NCI-H510A (cell line): ENCODE data around the gene PCA3.
"Not testable (repeated sequence)": the region's sequence is repeated elsewhere in the genome, so short reads cannot be mapped to it uniquely, and the experiment has no call there.

Experiments used
- DNase-seq: peaks from one replicate; lab custom pipeline; 2025; lab: John Stamatoyannopoulos, UW

PCA3 gene

DNA sequence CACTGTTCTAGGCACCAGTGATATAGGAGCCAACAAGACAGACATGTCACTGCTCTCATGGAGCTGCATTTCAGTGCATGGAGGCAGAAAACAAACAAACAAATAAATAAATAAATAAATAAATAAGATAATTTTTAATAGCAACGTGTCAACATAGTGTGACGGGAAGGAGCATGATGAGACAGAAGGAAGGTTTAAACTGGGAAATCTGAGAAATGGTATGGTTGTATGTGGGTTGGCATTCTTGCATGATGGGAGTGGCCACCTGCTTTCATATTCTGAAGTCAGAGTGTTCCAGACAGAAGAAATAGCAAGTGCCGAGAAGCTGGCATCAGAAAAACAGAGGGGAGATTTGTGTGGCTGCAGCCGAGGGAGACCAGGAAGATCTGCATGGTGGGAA is at the start of gene PCA3:
TSS of gene PCA3 (plus strand) at position 301 of the 400 bp plus-strand sequence.
- DNase-seq, result no peak

DNA sequence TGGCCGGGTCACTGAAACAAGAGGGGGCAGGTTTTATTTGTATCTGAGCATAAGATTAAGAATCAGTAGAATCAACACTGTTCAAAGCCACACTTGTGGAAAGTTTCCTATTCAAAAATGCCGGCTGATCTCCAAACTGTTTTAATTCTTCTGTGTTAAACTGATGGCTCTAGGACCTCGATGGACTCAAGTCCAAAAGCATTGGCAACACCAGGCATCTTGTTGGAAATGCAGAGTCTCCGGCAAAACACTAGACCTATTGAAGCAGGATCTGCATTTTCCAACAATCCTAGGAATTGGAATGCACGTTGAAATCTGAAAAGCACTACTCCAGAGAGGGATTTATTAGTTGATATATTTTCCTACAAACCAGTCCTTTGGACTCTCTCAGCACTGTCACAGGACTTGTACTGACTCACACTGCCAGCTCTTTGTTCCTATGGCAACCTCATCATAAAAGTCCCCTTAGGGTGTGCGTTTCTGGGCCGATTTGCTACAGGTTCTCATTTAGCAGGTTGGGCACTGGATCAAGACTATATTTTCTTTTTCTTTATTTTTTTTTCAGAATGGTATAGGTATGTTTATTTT is 48.1 kb upstream of the PCA3 start:
- DNase-seq, result no peak

DNA sequence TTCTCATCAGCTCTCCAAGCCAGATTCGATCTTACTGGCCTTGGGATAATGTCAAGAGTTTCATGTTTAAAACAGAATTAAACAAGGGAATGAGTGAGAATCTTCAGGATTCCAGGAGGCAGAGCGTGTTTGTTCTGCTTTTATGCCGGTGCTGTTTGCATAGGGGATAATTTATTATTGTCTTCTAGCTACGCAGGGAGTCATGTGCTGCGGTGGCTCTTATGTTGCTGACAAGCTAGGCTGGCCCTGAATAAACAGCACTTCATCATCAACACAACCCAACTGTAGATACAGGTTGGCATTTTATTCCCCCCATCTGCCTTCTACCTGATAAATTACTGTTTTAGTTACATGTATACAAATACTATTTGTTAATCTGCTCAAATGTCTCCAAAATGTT is 47.1 kb upstream of the PCA3 start:
- DNase-seq, result peak; percentile 43

DNA sequence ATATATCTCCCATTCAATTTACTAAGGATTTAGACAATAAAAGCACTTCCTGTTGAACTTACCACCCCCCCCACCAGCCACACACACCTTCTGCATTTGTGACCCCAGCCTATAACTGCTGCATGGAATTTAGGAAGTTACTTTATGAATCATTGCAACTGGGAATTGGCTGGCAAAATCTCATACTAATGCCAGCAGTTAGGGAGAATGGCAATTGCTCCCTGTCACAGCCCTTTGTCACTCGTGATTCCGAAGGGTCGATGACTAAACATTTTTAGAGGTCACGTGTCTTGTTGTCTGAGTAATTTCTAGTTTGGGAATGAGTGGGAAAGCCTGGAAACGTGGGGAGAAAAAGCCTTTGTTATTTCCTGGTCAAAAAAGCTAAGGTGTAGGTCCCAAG is 46.6 kb upstream of the PCA3 start:
- DNase-seq, result no peak

DNA sequence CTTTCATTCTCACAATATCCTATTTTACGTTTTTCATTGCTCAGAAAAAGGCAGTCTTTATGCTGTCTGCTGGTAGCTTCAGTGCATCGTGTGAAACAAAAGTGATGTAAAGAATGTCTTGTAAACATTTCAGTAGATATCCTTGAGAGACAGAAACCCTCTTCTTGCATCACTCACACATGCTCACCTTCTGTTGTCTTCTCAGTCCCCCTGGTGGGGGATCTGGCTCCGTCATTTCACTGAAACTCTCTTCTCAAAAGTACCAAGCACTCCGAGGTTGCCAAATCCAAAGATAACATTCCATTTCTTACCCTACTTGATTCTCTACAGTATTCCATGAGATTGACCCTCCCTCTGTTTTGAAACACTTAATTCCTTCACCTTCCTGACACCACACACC is 46.1 kb upstream of the PCA3 start:
- DNase-seq, result no peak

DNA sequence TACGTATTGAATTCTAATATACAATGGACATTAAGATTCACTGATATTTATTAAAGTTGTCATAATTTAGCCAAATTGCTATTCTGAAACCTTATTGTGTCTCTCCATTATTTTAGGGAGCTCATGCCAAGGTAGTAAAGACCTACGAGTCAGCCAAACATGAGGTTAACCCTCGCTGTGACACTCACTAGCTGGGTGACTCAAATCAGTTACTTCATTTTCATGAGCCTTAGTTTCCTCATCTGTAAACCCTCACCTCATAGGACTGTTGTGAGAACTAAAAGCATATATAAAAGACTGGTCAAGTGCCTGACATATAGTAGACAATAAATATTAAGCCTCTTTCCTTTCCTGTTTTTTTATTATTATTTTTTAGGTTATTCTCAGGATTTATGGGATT is 44.0 kb upstream of the PCA3 start:
- DNase-seq, result no peak

DNA sequence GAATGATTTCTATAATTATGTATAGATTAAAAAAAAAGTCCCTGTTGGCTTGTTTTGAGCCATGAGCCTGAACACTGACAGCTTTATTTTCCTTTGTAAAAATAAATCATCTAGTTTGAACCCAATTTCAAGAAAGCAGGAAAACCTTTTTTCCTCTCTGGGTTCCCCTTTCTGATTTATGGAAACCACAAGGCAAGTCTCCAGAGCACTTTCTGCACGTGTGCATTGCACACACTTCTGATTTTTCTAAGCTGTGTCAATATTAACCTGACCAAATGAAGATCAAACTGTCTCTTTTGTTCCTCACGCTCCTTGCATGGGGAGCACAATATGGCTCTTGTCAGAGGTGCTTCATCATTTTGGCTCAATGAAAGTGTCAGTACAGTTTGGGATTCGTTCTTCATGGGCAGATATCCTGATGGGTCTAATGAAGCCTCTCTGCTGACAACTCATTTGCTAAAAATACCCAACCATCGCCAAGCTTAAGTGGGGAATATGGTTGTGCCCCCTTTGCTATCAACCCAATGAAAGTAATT is 39.2 kb upstream of the PCA3 start:
- DNase-seq, result peak; percentile 41

DNA sequence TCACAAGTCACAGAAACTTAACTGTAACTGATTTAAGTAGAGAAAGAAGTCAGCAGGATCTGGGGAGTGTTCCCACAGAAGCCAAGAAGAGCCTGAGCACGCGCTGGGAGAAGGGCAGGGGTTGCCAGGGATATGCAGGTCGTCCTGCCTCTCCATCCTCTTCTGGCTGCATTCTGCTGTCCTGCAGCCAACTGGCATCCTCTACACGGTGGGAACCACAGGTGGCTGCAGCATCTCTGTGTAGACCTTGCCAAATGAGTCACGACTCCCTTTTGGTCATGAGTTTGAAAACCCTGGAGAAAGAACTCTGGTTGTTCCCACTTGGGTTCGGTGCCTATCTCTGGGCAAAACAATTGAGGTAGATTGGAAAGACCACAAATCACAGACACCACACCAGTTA is 38.4 kb upstream of the PCA3 start:
- no peak for DNase-seq

DNA sequence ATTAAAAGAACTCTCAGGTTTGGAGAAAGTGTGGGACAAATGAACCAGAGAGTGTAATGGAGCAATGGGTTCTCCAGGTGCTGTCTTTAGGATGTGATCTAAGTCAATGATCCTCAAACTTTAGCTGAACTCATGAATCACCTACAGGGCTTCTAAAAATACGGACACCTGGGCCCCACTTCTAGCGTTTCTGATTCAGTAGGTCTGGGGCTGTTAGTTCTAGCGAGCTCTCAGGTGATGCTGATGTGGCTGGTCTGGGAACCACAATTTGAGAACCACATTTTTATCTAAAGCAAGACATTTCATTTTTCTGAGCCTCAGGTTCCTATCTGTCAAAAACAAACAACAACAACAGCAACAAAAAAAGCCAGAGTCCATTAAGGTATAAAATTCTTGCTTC is 35.1 kb upstream of the PCA3 start:
- no peak for DNase-seq

DNA sequence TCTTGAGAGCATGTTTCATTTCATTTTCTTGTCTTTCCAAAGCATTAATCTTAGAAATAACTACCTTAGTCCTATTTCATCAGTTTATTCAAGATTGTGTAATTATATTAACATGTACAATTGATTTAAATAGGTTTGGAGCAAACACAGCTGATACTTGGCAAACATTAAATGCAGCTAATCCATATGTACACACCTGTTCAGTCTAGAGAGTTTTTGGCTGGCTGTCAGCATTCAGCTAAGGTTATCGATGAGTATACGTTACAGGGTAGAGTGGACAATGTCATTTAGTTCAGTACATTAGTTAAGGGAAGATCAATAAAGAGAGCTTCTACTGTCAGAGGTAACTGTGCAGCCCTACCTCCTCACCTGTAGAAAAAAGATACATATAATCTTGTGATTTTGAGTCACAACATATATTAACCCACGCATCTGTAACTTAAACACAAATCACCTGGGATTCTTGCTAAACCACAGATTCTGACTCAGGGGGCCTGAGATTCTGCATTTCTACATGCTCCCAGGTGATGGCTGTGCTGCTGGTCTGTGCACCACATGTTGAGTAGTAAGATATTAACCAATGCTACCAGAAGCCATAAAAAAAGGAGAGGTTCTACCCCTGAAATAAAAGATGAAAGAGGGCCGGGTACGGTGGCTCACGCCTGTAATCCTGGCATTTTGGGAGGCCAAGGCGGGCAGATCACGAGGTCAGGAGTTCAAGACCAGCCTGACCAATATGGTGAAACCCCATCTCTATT is 34.1 kb upstream of the PCA3 start:
- peak; percentile 55 for DNase-seq

DNA sequence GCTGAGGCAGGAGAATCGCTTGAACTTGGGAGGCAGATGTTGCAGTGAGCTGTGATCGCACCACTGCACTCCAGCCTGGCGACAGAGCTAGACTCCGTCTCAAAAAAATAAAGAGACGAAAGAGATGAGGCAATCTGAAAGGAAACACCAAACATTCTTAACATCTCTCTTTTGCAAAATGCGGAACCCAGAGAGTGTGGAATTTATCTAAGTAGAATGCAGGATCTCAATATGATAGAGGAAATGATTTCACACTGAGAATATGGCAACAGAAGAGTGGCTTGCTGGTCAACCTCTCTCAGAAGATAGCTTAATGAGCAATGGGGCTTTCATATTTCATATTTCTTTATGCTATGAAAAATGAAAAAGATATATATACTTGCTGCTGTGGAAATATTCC is 33.4 kb upstream of the PCA3 start:
- DNase-seq, result no peak

DNA sequence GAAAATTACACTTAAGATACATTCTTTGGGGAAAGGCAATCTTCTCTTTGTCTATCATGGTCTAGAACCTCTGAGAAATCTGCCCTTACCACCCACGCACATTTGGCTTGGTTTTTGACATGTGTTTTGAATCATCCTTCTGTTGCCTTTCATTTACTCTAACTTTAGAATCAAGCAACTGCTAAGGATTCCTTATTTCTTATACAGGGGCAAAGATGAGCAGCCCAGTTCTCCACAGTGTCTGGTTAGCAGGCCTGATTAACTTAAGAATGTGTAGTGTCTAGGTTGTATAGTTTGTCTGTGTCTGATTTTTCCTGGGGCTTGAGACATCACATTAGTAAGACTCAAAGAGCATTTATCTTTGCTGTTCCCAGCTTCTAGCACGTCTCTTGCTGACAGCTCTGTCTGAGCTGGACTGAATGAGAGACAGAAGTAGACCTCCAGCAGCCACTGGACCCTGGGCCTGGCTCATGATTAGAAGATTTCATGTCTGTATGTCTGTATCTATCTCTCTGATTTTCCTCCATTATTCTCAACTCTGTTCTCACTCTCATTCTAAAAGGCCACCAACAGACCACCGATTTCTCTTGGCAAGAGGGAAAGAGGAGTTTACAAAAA is 31.8 kb upstream of the PCA3 start:
- DNase-seq, result no peak

DNA sequence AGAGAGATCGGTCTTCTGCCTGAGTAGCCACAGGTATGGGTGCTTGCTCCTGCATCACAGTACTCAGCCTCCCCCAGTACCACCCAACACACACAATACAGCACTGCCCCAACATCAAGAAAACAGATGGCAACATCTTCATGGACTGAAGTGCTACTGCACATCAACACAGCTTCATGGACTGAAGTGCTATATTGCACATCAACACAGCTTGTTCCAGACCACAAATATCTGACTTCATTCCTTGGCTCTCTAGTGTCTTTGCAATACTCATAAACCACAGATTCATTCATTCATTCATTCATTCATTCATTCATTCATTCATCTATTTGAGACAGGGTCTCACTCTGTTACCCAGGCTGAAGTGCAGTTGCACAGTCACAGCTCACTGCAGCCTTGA is 31.1 kb upstream of the PCA3 start:
- DNase-seq, result no peak

DNA sequence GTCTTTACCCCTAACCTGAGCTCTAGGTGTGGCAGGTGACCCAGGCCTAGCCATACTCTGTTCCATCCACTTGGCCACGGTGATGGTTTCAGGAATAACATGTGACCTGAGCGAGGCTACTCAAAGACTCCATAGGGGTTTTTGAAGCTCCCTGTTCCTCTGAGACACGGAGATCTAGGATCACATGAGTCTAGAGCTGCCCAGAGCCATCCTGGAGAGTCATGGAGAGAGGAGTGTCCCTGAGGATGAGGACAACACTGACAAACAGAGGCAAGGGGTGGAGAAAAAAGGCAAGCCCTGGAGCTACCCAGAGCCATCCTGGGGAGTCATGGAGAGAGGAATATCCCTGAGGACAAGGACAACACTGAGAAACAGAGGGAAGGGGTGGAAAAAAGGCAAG is 29.5 kb upstream of the PCA3 start:
- DNase-seq, result no peak

DNA sequence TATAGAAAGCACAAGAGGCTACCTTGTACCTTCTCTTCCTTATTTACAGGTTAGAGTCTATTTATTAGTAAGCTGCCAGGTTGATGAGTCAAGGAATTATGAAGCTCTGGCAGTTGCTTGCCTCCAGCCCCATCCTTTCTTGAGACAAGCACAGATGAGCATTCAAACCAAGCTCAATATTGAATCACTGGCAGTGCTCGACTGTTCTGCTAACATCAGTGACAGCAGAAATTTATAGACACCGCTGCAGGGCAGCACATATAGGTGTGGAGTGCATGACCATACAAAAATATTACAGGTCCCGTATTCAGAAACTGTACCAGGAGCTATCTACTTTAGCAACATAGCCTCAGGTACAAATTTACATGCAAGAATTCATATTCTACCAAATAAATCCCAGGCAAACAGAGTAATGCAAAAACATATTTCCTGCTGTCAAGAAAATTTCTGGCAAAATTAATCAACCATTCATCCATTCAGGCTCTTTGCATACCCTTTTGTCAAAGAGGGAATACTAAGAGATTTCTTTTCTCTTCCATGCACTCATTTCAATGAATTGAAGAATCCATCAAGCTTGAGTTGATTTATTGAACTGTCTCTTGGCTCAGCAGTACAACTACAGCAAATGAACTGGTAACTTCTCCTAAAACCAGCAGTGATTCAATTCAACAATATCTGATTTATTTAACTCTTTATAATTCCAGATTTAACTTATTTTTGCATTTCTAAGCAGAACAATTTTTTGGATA is 26.9 kb upstream of the PCA3 start:
- no peak for DNase-seq

DNA sequence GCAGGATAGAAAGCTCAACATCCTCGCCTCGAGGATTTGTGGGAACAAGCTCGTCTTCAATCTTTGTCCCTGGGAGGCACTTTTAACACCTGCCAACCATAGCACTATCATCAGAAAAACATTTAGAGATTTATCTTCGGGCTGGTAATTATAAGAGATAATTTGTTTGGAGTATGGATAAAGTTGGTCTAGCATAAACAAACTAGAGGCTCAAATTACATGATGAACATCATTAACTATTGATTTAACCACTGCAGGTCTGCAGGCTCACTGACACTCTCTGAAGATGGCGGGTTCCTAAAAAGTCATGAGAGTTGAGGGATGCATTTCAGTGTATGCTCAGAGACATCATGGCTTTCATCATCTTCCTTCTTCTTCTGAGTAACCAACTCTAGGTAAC is 25.8 kb upstream of the PCA3 start:
- no peak for DNase-seq

DNA sequence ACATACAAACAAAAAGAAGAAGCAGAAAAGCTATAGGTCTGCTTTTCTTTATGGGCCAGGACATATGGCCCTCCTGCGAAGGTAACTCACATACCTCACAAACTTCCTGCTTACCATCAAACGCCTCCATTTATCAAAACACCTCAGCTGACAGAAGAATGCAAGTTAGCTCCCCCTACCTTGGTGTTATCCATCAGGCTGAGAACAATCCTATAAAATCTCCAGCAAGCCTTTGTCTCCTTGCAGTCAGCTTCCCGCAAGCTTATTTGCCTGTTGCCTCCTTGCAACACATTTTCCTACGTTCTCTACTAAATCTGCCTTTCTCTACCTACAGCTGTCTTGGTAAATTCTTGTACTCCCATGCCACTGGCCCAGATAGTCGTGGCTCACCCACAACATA is 22.7 kb upstream of the PCA3 start:
- DNase-seq, result no peak

DNA sequence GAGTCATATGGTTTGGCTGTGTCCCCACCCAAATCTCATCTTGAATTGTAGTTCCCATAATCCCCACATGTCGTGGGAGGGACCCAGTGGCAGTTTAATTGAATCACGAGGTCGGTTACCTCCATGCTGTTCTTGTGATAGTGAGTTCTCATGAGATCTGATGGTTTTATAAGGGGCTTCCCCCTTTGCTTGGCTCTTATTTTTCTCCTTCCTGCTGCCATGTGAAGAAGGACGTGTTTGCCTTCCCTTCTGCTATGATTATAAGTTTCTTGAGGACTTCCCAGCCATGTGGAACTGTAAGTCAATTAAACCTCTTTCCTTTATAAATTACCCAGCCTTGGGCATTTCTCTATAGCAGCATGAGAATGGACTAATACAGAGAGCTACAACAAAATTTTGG is 21.3 kb upstream of the PCA3 start:
- not testable (repeated sequence) for DNase-seq

DNA sequence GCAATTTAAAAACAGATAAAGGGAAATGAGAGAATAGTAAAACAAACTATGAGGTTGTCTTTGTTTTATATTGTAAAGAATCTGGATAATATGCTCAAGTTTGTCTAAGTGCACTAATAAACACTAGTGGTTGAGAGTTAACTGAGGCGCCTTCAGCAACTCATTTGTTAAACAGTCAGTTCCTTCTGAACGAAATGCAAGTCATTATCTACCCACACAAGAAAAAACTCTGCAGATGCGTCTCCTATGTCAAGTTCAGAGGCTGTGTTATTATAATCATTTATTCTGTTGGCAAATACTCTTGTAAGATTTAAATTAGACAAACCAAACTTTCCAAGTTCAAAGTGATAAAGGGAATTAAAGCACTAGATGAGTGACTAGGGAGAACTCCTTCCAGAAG is 20.3 kb upstream of the PCA3 start:
- no peak for DNase-seq

DNA sequence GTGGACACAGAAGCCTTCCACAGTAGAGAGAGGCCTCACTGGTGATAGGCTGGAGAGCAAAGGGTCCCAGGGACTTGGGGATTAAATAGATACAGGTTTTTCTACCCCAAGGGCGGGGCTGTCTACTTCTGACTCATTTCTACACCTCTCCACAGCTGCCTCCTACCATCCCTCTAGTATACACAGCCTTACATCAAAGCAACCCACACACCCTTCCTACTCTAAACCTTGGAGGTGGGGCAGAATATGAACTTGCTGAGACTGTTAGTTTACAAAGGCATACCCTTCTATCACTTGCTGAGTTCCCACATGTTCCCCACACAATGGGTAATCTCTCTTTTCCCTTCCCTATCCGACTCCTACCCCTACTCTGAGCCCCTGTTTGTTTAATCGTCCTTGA is 19.9 kb upstream of the PCA3 start:
- DNase-seq, result no peak

DNA sequence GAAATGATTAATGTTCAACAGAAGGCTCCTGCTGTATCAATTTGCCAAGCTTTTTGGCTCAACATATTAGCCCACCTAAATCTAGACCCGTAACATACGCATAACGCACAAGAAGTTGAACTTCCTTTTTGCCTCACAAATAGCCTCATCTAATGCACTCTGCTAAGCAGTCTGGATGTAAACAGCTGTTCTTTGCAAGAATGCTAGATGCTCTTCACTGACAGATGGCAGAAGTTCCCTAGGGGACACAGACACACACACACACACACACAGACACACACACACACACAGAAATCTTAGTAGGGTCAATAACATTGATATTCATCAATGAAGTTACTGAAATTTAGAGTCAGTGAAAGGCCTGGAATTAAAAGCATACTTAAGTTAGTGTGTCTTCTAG is 13.2 kb upstream of the PCA3 start:
- DNase-seq, result no peak

DNA sequence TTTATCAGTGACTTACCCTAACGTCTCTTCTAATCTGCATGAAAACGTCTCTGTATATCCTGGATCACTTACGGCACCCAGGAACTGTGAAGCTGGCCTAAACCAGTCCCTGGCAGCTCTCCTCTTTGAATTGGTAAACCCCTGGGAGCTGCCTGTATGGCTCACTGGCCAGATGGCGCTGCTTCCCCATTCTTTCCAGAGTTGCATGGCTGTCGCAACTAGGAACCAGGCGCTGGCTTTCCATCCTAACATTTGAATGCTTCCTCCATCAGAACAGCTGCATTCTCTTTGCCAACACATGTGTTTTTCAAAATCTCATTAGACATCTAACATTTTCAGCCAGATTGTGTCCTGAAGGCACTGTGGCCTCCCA is 8.0 kb upstream of the PCA3 start:
- DNase-seq, result peak; percentile 41
